OCI-LY1 (cell line): ENCODE data around the gene ZNF629.
A peak's percentile ranks its signal among the peaks of the same experiment; 100 is the strongest.
"Not testable (repeated sequence)": the region's sequence is repeated elsewhere in the genome, so short reads cannot be mapped to it uniquely, and the experiment has no call there.

Experiments used
- H2AFZ ChIP-seq: fragments of 200-600 bp; sonication (generic), shearing (Covaris generic); 2 replicates; pipeline ENCODE4 v1.6.0; 2014; ENCODE audit warnings: antibody characterized with exemption, mild to moderate bottlenecking, low read length
- H3F3A ChIP-seq: fragments of 200-600 bp; sonication (generic), shearing (Covaris generic); 2 replicates; pipeline ENCODE4 v1.6.0; 2014; ENCODE audit warnings: mild to moderate bottlenecking, antibody characterized with exemption, low read length, moderate library complexity; ENCODE audit not compliant: insufficient read depth
- H3K27ac ChIP-seq: fragments of 200-600 bp; sonication (generic); 2 replicates; pipeline ENCODE4 v1.5.1; 2014; ENCODE audit warnings: low read length, mixed run types, mild to moderate bottlenecking, low read depth; ENCODE audit not compliant: poor library complexity, severe bottlenecking
- H3K27me3 ChIP-seq: fragments of 200-600 bp; sonication (generic); 2 replicates; pipeline ENCODE4 v1.6.0; 2014; ENCODE audit warnings: antibody characterized with exemption, mild to moderate bottlenecking, low read length, moderate library complexity; ENCODE audit not compliant: insufficient read depth
- H3K36me3 ChIP-seq: fragments of 200-600 bp; sonication (generic); 2 replicates; pipeline ENCODE4 v1.6.1; 2014; ENCODE audit warnings: mild to moderate bottlenecking, antibody characterized with exemption, low read length, moderate library complexity, mixed read lengths; ENCODE audit not compliant: insufficient read depth
- H3K4me1 ChIP-seq: fragments of 200-600 bp; sonication (generic); 2 replicates; pipeline ENCODE4 v1.5.1; 2014; ENCODE audit warnings: mild to moderate bottlenecking, low read length, moderate library complexity; ENCODE audit not compliant: insufficient read depth, severe bottlenecking
- H3K4me2 ChIP-seq: fragments of 200-600 bp; sonication (generic), shearing (Covaris generic); 2 replicates; pipeline ENCODE4 v1.6.1; 2014; ENCODE audit warnings: low read length
- H3K4me3 ChIP-seq: fragments of 200-600 bp; sonication (generic); 2 replicates; pipeline ENCODE4 v1.5.1; 2014; ENCODE audit warnings: low read length, low read depth, mild to moderate bottlenecking, mixed read lengths; ENCODE audit not compliant: poor library complexity, severe bottlenecking
- H3K79me2 ChIP-seq: fragments of 200-600 bp; shearing (Covaris generic); 2 replicates; pipeline ENCODE4 v1.6.1; 2016; ENCODE audit warnings: mixed run types, low read length, mixed read lengths; ENCODE audit not compliant: insufficient read depth
- H3K9ac ChIP-seq: fragments of 200-600 bp; sonication (generic), shearing (Covaris generic); 2 replicates; pipeline ENCODE4 v1.6.1; 2014; ENCODE audit warnings: mild to moderate bottlenecking, low read length, mixed read lengths
- H3K9me2 ChIP-seq: fragments of 200-600 bp; sonication (generic), shearing (Covaris generic); 2 replicates; pipeline ENCODE4 v1.6.1; 2014; ENCODE audit warnings: low read depth, mild to moderate bottlenecking, low read length, mixed read lengths
- H3K9me3 ChIP-seq: fragments of 200-600 bp; shearing (Covaris generic); 2 replicates; pipeline ENCODE4 v1.6.1; 2014; ENCODE audit warnings: low read length, mixed read lengths
- H4K20me1 ChIP-seq: fragments of 200-600 bp; sonication (generic), shearing (Covaris generic); 2 replicates; pipeline ENCODE4 v1.6.0; 2016; ENCODE audit warnings: mild to moderate bottlenecking, low read length; ENCODE audit not compliant: insufficient read depth
- EZH2 ChIP-seq: fragments of 200-600 bp; sonication (generic), shearing (Covaris generic); IDR thresholded peaks from 2 replicates; pipeline ENCODE4 v1.8.0; 2017; ENCODE audit warnings: borderline replicate concordance, mixed run types, mild to moderate bottlenecking, antibody characterized with exemption, low read length, moderate library complexity, mixed read lengths
- TF ChIP-seq, protein P1 (sequence below): fragments of 200-600 bp; sonication (generic), shearing (Covaris generic); IDR thresholded peaks from 2 replicates; pipeline ENCODE4 v1.5.1; 2017; ENCODE audit warnings: mild to moderate bottlenecking, antibody characterized with exemption, low read length, moderate library complexity, mixed read lengths

Gene ZNF629

DNA sequence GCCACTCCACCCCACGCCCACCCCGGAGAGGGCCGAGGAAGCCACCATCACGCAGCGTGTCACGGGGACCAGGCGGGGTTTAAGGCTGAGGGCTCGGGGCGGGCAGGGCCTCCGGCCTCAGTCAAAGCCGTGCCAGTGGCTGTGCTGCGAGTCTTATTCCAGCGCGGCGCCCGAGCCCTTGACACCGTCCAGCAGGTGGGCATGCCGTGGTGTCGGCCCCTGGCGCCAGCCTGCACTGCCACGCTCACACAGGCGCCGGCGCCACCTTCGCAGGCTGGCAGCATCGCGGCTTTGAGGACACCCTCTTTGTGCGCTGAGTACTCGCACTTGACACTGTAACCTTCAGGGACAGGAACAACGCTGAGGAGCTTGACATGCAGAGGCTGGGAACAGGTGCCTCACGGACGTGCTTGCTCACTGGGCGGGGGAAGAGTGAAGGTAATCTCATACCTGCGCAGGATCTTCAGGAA lies 34.0 kb upstream of the ZNF629 start:
- H3K79me2 ChIP-seq = no peaks in the 10 kb centered on the region
- no peak overlapping the region for H3K27ac ChIP-seq
- no peak overlapping the region for H3K4me2 ChIP-seq
- no peak overlapping the region for H2AFZ ChIP-seq
- TF ChIP-seq EZH2 = no peak
- TF ChIP-seq, protein P1, sequence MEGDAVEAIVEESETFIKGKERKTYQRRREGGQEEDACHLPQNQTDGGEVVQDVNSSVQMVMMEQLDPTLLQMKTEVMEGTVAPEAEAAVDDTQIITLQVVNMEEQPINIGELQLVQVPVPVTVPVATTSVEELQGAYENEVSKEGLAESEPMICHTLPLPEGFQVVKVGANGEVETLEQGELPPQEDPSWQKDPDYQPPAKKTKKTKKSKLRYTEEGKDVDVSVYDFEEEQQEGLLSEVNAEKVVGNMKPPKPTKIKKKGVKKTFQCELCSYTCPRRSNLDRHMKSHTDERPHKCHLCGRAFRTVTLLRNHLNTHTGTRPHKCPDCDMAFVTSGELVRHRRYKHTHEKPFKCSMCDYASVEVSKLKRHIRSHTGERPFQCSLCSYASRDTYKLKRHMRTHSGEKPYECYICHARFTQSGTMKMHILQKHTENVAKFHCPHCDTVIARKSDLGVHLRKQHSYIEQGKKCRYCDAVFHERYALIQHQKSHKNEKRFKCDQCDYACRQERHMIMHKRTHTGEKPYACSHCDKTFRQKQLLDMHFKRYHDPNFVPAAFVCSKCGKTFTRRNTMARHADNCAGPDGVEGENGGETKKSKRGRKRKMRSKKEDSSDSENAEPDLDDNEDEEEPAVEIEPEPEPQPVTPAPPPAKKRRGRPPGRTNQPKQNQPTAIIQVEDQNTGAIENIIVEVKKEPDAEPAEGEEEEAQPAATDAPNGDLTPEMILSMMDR = no peak
- H3K9me3 ChIP-seq = no peaks in the 10 kb centered on the region
- H4K20me1 ChIP-seq = no peaks in the 10 kb centered on the region
- H3K36me3 ChIP-seq = no peaks in the 10 kb centered on the region
- no peak overlapping the region for H3K4me3 ChIP-seq
- H3K9me2 ChIP-seq = no peaks in the 10 kb centered on the region
- H3K4me1 ChIP-seq = no peaks in the 10 kb centered on the region
- H3F3A ChIP-seq = no peaks in the 10 kb centered on the region
- no peaks in the 10 kb centered on the region for H3K27me3 ChIP-seq
- H3K9ac ChIP-seq = no peak overlapping the region

DNA sequence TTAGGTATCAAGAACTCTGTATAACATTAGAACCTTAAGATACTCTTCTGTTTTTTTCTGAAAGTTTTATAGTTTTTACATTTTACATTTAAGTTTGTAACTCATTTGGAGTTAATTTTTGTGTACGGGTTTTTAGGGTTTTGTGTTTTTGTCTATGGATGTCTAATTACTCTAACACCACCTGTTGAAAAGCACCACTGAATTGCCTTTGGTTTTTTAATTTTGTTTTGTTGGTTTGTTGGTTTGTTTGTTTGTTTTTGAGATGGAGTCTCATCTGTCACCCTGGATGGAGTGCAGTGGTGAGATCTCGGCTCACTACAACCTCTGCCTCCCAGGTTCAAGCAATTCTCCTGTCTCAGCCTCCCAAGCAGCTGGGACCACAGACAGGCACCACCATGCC lies 29.8 kb upstream of the ZNF629 start:
- Histone ChIP-seq H4K20me1 (no peaks in the 10 kb centered on the region), H3K27me3 (no peaks in the 10 kb centered on the region), H3K36me3 (no peaks in the 10 kb centered on the region), H3K9me2 (no peaks in the 10 kb centered on the region), H3K9me3 (no peaks in the 10 kb centered on the region), H3K9ac (no peak overlapping the region), H3K79me2 (no peaks in the 10 kb centered on the region), H3F3A (no peaks in the 10 kb centered on the region), H3K4me2 (no peak overlapping the region), H3K4me3 (no peak overlapping the region), H3K4me1 (peaks cover 12% of the 10 kb centered on the region), H3K27ac (no peak overlapping the region), H2AFZ (no peak overlapping the region)
- TF ChIP-seq EZH2 = no peak
- TF ChIP-seq, protein P1 = no peak

DNA sequence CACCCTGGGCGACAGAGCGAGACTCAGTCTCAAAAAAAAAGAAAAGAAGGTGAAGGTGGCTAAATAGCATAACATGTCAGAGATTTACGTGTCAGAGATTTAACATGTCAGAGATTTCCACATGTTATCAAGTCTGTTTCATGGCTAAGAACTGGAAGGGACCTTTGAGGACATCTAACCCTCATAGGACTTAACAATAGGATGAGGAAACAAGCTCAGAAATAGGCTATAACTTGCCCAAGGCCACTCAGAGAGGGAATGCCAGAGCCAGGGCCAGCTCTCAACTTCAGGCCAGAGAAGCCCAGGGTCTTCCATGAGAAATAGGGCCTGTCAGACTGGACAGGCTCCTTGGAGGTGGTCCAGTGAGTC lies 26.8 kb upstream of the ZNF629 start:
- Histone ChIP-seq H3K4me3 (peak overlapping the region; percentile 53), H3K79me2 (no peaks in the 10 kb centered on the region), H3K4me1 (peaks cover 12% of the 10 kb centered on the region), H3F3A (no peaks in the 10 kb centered on the region), H3K9me2 (no peaks in the 10 kb centered on the region), H3K4me2 (peak overlapping the region; percentile 67), H3K27ac (no peak overlapping the region), H3K27me3 (no peaks in the 10 kb centered on the region), H2AFZ (peak overlapping the region; percentile 94), H3K9ac (peak overlapping the region; percentile 67), H3K36me3 (no peaks in the 10 kb centered on the region), H3K9me3 (no peaks in the 10 kb centered on the region), H4K20me1 (no peaks in the 10 kb centered on the region)
- TF ChIP-seq, protein P1 = no peak
- no peak for TF ChIP-seq EZH2

DNA sequence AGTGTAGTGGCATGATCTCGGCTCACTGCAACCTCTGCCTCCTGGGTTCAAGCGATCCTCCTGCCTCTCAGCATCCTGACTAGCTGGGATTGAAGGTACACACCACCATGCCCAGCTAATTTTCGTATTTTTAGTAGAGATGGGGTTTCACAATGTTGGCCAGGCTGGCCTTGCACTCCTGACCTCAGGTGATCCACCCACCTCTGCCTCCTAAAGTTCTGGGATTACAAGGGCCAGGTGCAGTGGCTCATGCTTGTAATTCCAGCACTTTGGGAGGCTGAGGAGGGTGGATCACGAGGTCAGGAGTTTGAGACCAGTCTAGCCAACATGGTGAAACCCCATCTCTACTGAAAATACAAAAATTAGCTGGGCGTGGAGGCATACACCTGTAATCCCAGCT lies 22.7 kb upstream of the ZNF629 start:
- H3K4me2 ChIP-seq, H3K36me3 ChIP-seq, H3K27me3 ChIP-seq, H2AFZ ChIP-seq, H3K9me2 ChIP-seq, H3K9me3 ChIP-seq, H3K4me3 ChIP-seq, H3K9ac ChIP-seq, H3K27ac ChIP-seq, H3K79me2 ChIP-seq, H4K20me1 ChIP-seq, H3F3A ChIP-seq: not testable (repeated sequence)
- peaks cover 17% of the 10 kb centered on the region for H3K4me1 ChIP-seq

DNA sequence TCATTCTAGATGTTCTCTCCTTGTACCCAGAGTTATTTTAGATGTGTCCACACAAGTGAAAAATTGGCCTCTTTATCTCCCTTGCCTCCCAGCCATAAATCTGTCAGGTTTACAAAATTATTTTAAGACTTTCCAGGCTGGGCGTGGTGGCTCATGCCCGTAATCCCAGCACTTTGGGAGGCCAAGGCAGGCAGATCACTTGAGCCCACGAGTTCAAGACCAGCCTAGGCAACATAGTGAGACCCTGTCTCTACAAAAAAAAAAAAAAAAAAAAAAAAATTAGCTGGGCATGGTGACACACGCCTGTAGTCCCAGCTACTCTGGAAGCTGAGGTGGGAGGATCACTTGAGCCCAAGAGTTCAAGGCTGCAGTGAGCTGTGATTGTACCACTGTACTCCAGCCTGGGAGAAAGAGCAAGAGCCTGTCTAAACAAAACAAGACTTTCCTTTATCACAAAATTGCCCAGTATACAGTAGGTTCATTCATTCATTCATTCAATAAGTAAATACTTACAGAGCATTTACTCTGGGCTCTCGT lies 22.0 kb upstream of the ZNF629 start:
- H3K27me3 ChIP-seq, H3K4me2 ChIP-seq, H4K20me1 ChIP-seq, H3K27ac ChIP-seq, H3K36me3 ChIP-seq, H3K4me3 ChIP-seq, H2AFZ ChIP-seq, H3K9me3 ChIP-seq, H3K79me2 ChIP-seq, H3F3A ChIP-seq, H3K9ac ChIP-seq, H3K9me2 ChIP-seq: not testable (repeated sequence)
- peaks cover 13% of the 10 kb centered on the region for H3K4me1 ChIP-seq
